Inferior parietal cortex (tissue), 1 donor: ENCODE measurements around the gene G6PC3.
A peak's percentile ranks its signal among the peaks of the same experiment; 100 is the strongest.
"Not testable (repeated sequence)": the region's sequence is repeated elsewhere in the genome, so short reads cannot be mapped to it uniquely, and the experiment has no call there.

ENCODE experiments used
- DNase-seq: peaks from one replicate; pipeline ENCODE4 v3.0.0-alpha.2; 2016; ENCODE audit errors: extremely low spot score

The G6PC3 gene

GRCh38 chr17:44070455-44071197 is at the start of gene G6PC3:
Gene G6PC3, plus strand, starts transcription at chr17:44070735. Its CDS starts 231 bp downstream, at chr17:44070966.
- DNase-seq, result peak; percentile 98

- not testable (repeated sequence) for DNase-seq
Measured at GRCh38 chr17:44021227-44021626, 49.3 kb upstream of the G6PC3 start.

GRCh38 chr17:44022246-44022645 is 48.3 kb upstream of the G6PC3 start:
- no peak for DNase-seq

- no peak for DNase-seq
Measured at GRCh38 chr17:44023545-44024270, 46.8 kb upstream of the G6PC3 start.

- DNase-seq, result no peak
Measured at GRCh38 chr17:44024271-44024663, 46.3 kb upstream of the G6PC3 start.

- no peak for DNase-seq
Measured at GRCh38 chr17:44024853-44025252, 45.7 kb upstream of the G6PC3 start.

GRCh38 chr17:44029736-44030135 is 40.8 kb upstream of the G6PC3 start:
- no peak for DNase-seq

- no peak for DNase-seq
Measured at GRCh38 chr17:44030482-44030881, 40.1 kb upstream of the G6PC3 start.

- DNase-seq, result no peak
Measured at GRCh38 chr17:44033861-44034408, 36.6 kb upstream of the G6PC3 start.

GRCh38 chr17:44034688-44035087 is 35.8 kb upstream of the G6PC3 start:
- not testable (repeated sequence) for DNase-seq

- DNase-seq, result no peak
Measured at GRCh38 chr17:44037471-44037870, 33.1 kb upstream of the G6PC3 start.

- DNase-seq, result peak; percentile 27
Measured at GRCh38 chr17:44038604-44039011, 31.9 kb upstream of the G6PC3 start.

GRCh38 chr17:44039829-44040635 is 30.5 kb upstream of the G6PC3 start:
- DNase-seq, result no peak

- no peak for DNase-seq
Measured at GRCh38 chr17:44043272-44043696, 27.3 kb upstream of the G6PC3 start.

GRCh38 chr17:44044071-44044470 is 26.5 kb upstream of the G6PC3 start:
- DNase-seq, result peak; percentile 37

GRCh38 chr17:44045486-44045885 is 25.0 kb upstream of the G6PC3 start:
- DNase-seq, result no peak

- DNase-seq, result not testable (repeated sequence)
Measured at GRCh38 chr17:44046893-44047292, 23.6 kb upstream of the G6PC3 start.

GRCh38 chr17:44049294-44050060 is 21.1 kb upstream of the G6PC3 start:
- DNase-seq, result no peak

- DNase-seq, result no peak
Measured at GRCh38 chr17:44053125-44053872, 17.2 kb upstream of the G6PC3 start.

- DNase-seq, result no peak
Measured at GRCh38 chr17:44059101-44059892, 11.2 kb upstream of the G6PC3 start.
